Neural progenitor cell (in vitro differentiated cells): ENCODE measurements around the gene TGM2. TPM values are rescaled to one million over a fixed set of nuclear protein-coding genes. Genes with fewer than 3 reads are reported as not detected.

Source experiments
- DNase-seq: peaks from one replicate; pipeline ENCODE4 v3.0.0-alpha.2; 2016; ENCODE audit warnings: low spot score
- H2AFZ ChIP-seq: fragments of 200-600 bp; sonication (generic); replicated peaks from 2 replicates; pipeline ENCODE4 v1.6.1; 2016; ENCODE audit warnings: antibody characterized with exemption
- H3F3A ChIP-seq: fragments of 200-600 bp; sonication (generic); 2 replicates; pipeline ENCODE4 v1.6.1; 2016; ENCODE audit warnings: antibody characterized with exemption, low read depth
- H3K27ac ChIP-seq: fragments of 200-600 bp; sonication (generic); 2 replicates; pipeline ENCODE4 v1.5.1; 2016; ENCODE audit warnings: mild to moderate bottlenecking
- H3K27me3 ChIP-seq: fragments of 200-600 bp; sonication (generic); 2 replicates; pipeline ENCODE4 v1.6.1; 2016; ENCODE audit warnings: mild to moderate bottlenecking, moderate library complexity
- H3K36me3 ChIP-seq: fragments of 200-600 bp; sonication (generic); 2 replicates; pipeline ENCODE4 v1.5.1; 2016
- H3K4me1 ChIP-seq: fragments of 200-600 bp; sonication (generic); 2 replicates; pipeline ENCODE4 v1.6.1; 2016; ENCODE audit warnings: mixed run types
- H3K4me2 ChIP-seq: fragments of 200-600 bp; sonication (generic); 2 replicates; pipeline ENCODE4 v1.6.1; 2016
- H3K4me3 ChIP-seq: fragments of 200-600 bp; sonication (generic); 2 replicates; pipeline ENCODE4 v1.5.1; 2016
- H3K79me2 ChIP-seq: fragments of 200-600 bp; sonication (generic); 2 replicates; pipeline ENCODE4 v1.6.1; 2016; ENCODE audit warnings: low read depth
- H3K9ac ChIP-seq: fragments of 200-600 bp; sonication (generic); 2 replicates; pipeline ENCODE4 v1.6.1; 2016
- H3K9me3 ChIP-seq: fragments of 200-600 bp; sonication (generic); 2 replicates; pipeline ENCODE4 v1.5.1; 2016; ENCODE audit warnings: low read depth
- H4K20me1 ChIP-seq: fragments of 200-600 bp; sonication (generic); 2 replicates; pipeline ENCODE4 v1.6.1; 2016; ENCODE audit warnings: low read depth
- H3K27ac Mint-ChIP-seq: 3 replicates; pipeline ENCODE4 v1.8.0; 2021; ENCODE audit warnings: mixed read lengths
- H3K27me3 Mint-ChIP-seq: 2 replicates; pipeline ENCODE4 v1.8.0; 2022; ENCODE audit warnings: low read depth, mild to moderate bottlenecking, inconsistent platforms, moderate library complexity, mixed read lengths; ENCODE audit not compliant: insufficient read depth
- H3K36me3 Mint-ChIP-seq: 3 replicates; pipeline ENCODE4 v1.8.0; 2021; ENCODE audit warnings: mixed read lengths
- H3K4me1 Mint-ChIP-seq: 3 replicates; pipeline ENCODE4 v1.8.0; 2021; ENCODE audit warnings: mixed read lengths
- H3K4me3 Mint-ChIP-seq: 3 replicates; pipeline ENCODE4 v1.8.0; 2021; ENCODE audit warnings: mild to moderate bottlenecking, moderate library complexity, mixed read lengths
- H3K9me3 Mint-ChIP-seq: 3 replicates; pipeline ENCODE4 v1.8.0; 2020; ENCODE audit warnings: mixed read lengths
- CTCF ChIP-seq: fragments of 200-600 bp; sonication (generic); IDR thresholded peaks from 2 replicates; pipeline ENCODE4 v1.5.1; 2017; ENCODE audit warnings: antibody characterized with exemption, mild to moderate bottlenecking
- EZH2 ChIP-seq: fragments of 200-600 bp; sonication (generic); IDR thresholded peaks from 2 replicates; pipeline ENCODE4 v1.6.1; 2017; ENCODE audit warnings: antibody characterized with exemption, mild to moderate bottlenecking, moderate library complexity
- EZH2phosphoT487 ChIP-seq: fragments of 200-600 bp; sonication (generic); IDR thresholded peaks from 2 replicates; pipeline ENCODE4 v1.6.1; 2017; ENCODE audit warnings: antibody characterized with exemption
- total RNA-seq: library from RNA; depleted of rRNA; stranded (reverse); fragments of >200 nt; gene quantifications from 2 replicates; pipeline ENCODE4 v1.2.3, GENCODE V29; 2015; ENCODE audit warnings: low replicate concordance

The TGM2 gene
- total RNA-seq, 1 donor from 2014 or later, result 0.22 TPM

- Histone ChIP-seq H4K20me1 (no peaks in the 10 kb centered on the region), H3K27ac (no peak overlapping the region), H3K9me3 (no peaks in the 10 kb centered on the region), H3K79me2 (no peaks in the 10 kb centered on the region), H3K4me1 (no peaks in the 10 kb centered on the region), H3F3A (peaks cover 7% of the 10 kb centered on the region), H3K4me2 (no peak overlapping the region), H3K27me3 (no peaks in the 10 kb centered on the region), H3K36me3 (no peaks in the 10 kb centered on the region), H2AFZ (no peak overlapping the region), H3K4me3 (no peak overlapping the region), H3K9ac (no peak overlapping the region)
- H3K4me1 Mint-ChIP-seq, result peaks cover 10% of the 10 kb centered on the region
- no peaks in the 10 kb centered on the region for H3K9me3 Mint-ChIP-seq
- no peak overlapping the region for H3K27ac Mint-ChIP-seq
- no peak overlapping the region for H3K4me3 Mint-ChIP-seq
- no peak for DNase-seq
- no peaks in the 10 kb centered on the region for H3K36me3 Mint-ChIP-seq
- TF ChIP-seq CTCF (no peak), EZH2 (no peak)
- H3K27me3 Mint-ChIP-seq, result peaks cover 5% of the 10 kb centered on the region
Measured at GRCh38 chr20:38128691-38129090, 36.4 kb downstream of the TGM2 start.

- Histone ChIP-seq H3K4me2 (no peak overlapping the region), H3K4me3 (no peak overlapping the region), H3K9ac (no peak overlapping the region), H3K4me1 (no peaks in the 10 kb centered on the region), H2AFZ (no peak overlapping the region), H3K9me3 (no peaks in the 10 kb centered on the region), H3F3A (peaks cover 11% of the 10 kb centered on the region), H3K36me3 (no peaks in the 10 kb centered on the region), H3K27me3 (no peaks in the 10 kb centered on the region), H3K79me2 (no peaks in the 10 kb centered on the region), H3K27ac (no peak overlapping the region), H4K20me1 (no peaks in the 10 kb centered on the region)
- TF ChIP-seq EZH2 (no peak), EZH2phosphoT487 (no peak), CTCF (no peak)
- DNase-seq, result no peak
- Mint-ChIP-seq H3K27ac (peak overlapping the region; percentile 3), H3K4me1 (peaks cover 10% of the 10 kb centered on the region), H3K36me3 (no peaks in the 10 kb centered on the region), H3K9me3 (no peaks in the 10 kb centered on the region), H3K27me3 (peaks cover 2% of the 10 kb centered on the region), H3K4me3 (no peak overlapping the region)
Measured at GRCh38 chr20:38127920-38128528, 37.0 kb downstream of the TGM2 start.

- Histone ChIP-seq H3K4me2 (no peak overlapping the region), H2AFZ (no peak overlapping the region), H3F3A (peaks cover 11% of the 10 kb centered on the region), H3K36me3 (no peaks in the 10 kb centered on the region), H3K4me1 (no peaks in the 10 kb centered on the region), H4K20me1 (no peaks in the 10 kb centered on the region), H3K27me3 (no peaks in the 10 kb centered on the region), H3K79me2 (no peaks in the 10 kb centered on the region), H3K9ac (no peak overlapping the region), H3K4me3 (no peak overlapping the region), H3K27ac (no peak overlapping the region), H3K9me3 (no peaks in the 10 kb centered on the region)
- no peak overlapping the region for H3K27ac Mint-ChIP-seq
- no peaks in the 10 kb centered on the region for H3K9me3 Mint-ChIP-seq
- no peak for TF ChIP-seq CTCF
- TF ChIP-seq EZH2phosphoT487, result no peak
- TF ChIP-seq EZH2, result no peak
- peaks cover 10% of the 10 kb centered on the region for H3K4me1 Mint-ChIP-seq
- peaks cover 2% of the 10 kb centered on the region for H3K27me3 Mint-ChIP-seq
- H3K36me3 Mint-ChIP-seq, result no peaks in the 10 kb centered on the region
- DNase-seq, result no peak
- no peak overlapping the region for H3K4me3 Mint-ChIP-seq
Measured at GRCh38 chr20:38126932-38127621, 38.0 kb downstream of the TGM2 start.
